ENCODE measurements around the gene TPSB2.

The TPSB2 gene

GRCh38 chr16:1218930-1219611, 10.9 kb downstream of the TPSB2 start:
- no peak for DNase-seq

GRCh38 chr16:1218061-1218929, 11.7 kb downstream of the TPSB2 start:
- no peak for DNase-seq

- no peak for DNase-seq
Observed at GRCh38 chr16:1217526-1217925, 12.5 kb downstream of the TPSB2 start.

GRCh38 chr16:1216681-1217400, 13.1 kb downstream of the TPSB2 start:
- DNase-seq, result no peak

GRCh38 chr16:1216296-1216619, 13.7 kb downstream of the TPSB2 start:
- DNase-seq, result no peak

GRCh38 chr16:1215574-1216295, 14.2 kb downstream of the TPSB2 start:
- DNase-seq, result no peak

GRCh38 chr16:1214719-1215118, 15.3 kb downstream of the TPSB2 start:
- no peak for DNase-seq

GRCh38 chr16:1213796-1214372, 16.1 kb downstream of the TPSB2 start:
- no peak for DNase-seq

GRCh38 chr16:1213231-1213630, 16.8 kb downstream of the TPSB2 start:
- DNase-seq, result no peak

GRCh38 chr16:1212616-1213194, 17.3 kb downstream of the TPSB2 start:
- DNase-seq, result no peak

GRCh38 chr16:1211451-1212268, 18.3 kb downstream of the TPSB2 start:
- DNase-seq, result no peak

GRCh38 chr16:1210461-1210860, 19.5 kb downstream of the TPSB2 start:
- no peak for DNase-seq

GRCh38 chr16:1209081-1209480, 20.9 kb downstream of the TPSB2 start:
- no peak for DNase-seq

- DNase-seq, result no peak
Observed at GRCh38 chr16:1208239-1208830, 21.6 kb downstream of the TPSB2 start.

GRCh38 chr16:1206786-1207185, 23.2 kb downstream of the TPSB2 start:
- no peak for DNase-seq

GRCh38 chr16:1206326-1206725, 23.7 kb downstream of the TPSB2 start:
- DNase-seq, result no peak

GRCh38 chr16:1204933-1205332, 25.1 kb downstream of the TPSB2 start:
- DNase-seq, result no peak

GRCh38 chr16:1202274-1202673, 27.7 kb downstream of the TPSB2 start:
- DNase-seq, result no peak

GRCh38 chr16:1201444-1201843, 28.5 kb downstream of the TPSB2 start:
- no peak for DNase-seq

GRCh38 chr16:1200014-1200627, 29.9 kb downstream of the TPSB2 start:
- no peak for DNase-seq

Measured in HCEC 1CT (cell line).